Endothelial cell of umbilical vein (primary cell): ENCODE measurements around the gene WDFY2. TPM values are rescaled to one million over a fixed set of nuclear protein-coding genes. Genes with fewer than 3 reads are reported as not detected.

Source experiments
- Bru-seq: library from RNA; stranded (reverse); fragments of 400-500 nt; gene quantifications from one replicate; lab custom pipeline; 2021; lab: Mats Ljungman, UMichigan
- BruChase-seq, 2 experiments: library from RNA; stranded (reverse); fragments of 400-500 nt; gene quantifications; one replicate each; lab custom pipeline; 2021; lab: Mats Ljungman, UMichigan
- BruUV-seq: library from RNA; stranded (reverse); fragments of 400-500 nt; replicated peaks from 2 replicates; lab custom pipeline; 2021; lab: Mats Ljungman, UMichigan
- CTCF ChIA-PET: fragments of 300-600, 350-600 bp; sonication (Branson Sonifier 250); formaldehyde crosslinking; loops from one replicate; lab custom pipeline; 2021; ENCODE audit warnings: antibody characterized with exemption, inconsistent platforms; lab: Charles Lee
- POLR2A ChIA-PET: fragments of 300-600, 350-600 bp; sonication (Branson Sonifier 250); formaldehyde crosslinking; loops from one replicate; lab custom pipeline; 2021; ENCODE audit warnings: antibody characterized with exemption, inconsistent platforms; lab: Charles Lee
- DNase-seq: peaks from one replicate; pipeline ENCODE4 v3.0.0-alpha.2; 2011; ENCODE audit warnings: low read depth, low spot score
- FAIRE-seq: peaks from 2 replicates; lab custom pipeline; 2011; peaks lifted over from hg19 to GRCh38; lab: Jason Lieb, UNC
- H2AFZ ChIP-seq: 2 replicates; pipeline ENCODE4 v1.6.0; 2012; ENCODE audit warnings: low read depth, low read length, control low read depth, inconsistent platforms
- H3K27ac ChIP-seq: 2 replicates; pipeline ENCODE4 v1.5.1; 2011; ENCODE audit warnings: low read depth, mild to moderate bottlenecking, control low read depth, low read length, moderate library complexity; ENCODE audit not compliant: insufficient read depth
- H3K27me3 ChIP-seq, 2 experiments: 2 replicates each; pipeline versions ENCODE4 v1.6.0 to v1.6.1; 2011; ENCODE audit warnings: low read length in 2 of 2, mixed read lengths in 1 of 2; ENCODE audit not compliant: control insufficient read depth in 2 of 2, insufficient read depth in 2 of 2
- H3K36me3 ChIP-seq, 2 experiments: 2 replicates in 1 of 2; 3 replicates in 1 of 2; pipeline ENCODE4 v1.5.1; 2011; ENCODE audit warnings: low read length in 2 of 2, mild to moderate bottlenecking in 1 of 2, moderate library complexity in 1 of 2; ENCODE audit not compliant: control insufficient read depth in 2 of 2, insufficient read depth in 2 of 2; ENCODE audit errors: extremely low read depth in 1 of 2
- H3K4me1 ChIP-seq: 3 replicates; pipeline ENCODE4 v1.5.1; 2011; ENCODE audit warnings: mild to moderate bottlenecking, low read length; ENCODE audit not compliant: control insufficient read depth, insufficient read depth; ENCODE audit errors: extremely low read depth
- H3K4me2 ChIP-seq: 2 replicates; pipeline ENCODE4 v1.6.1; 2011; ENCODE audit warnings: low read length, control low read depth, mixed read lengths; ENCODE audit not compliant: insufficient read depth
- H3K4me3 ChIP-seq, 3 experiments: fragments of 200-600 bp in 1 of 3; sonication (generic), shearing (Covaris generic) in 1 of 3; replicated peaks in 1 of 3; 2 replicates each; pipeline ENCODE4 v1.5.1; 2011 to 2016; ENCODE audit warnings: control low read depth in 3 of 3, low read length in 3 of 3, mild to moderate bottlenecking in 2 of 3, inconsistent platforms in 1 of 3, low read depth in 1 of 3, moderate library complexity in 1 of 3; ENCODE audit not compliant: insufficient read depth in 1 of 3
- H3K79me2 ChIP-seq: 2 replicates; pipeline ENCODE4 v1.6.0; 2012; ENCODE audit warnings: low read length, inconsistent platforms; ENCODE audit not compliant: control insufficient read depth, insufficient read depth
- H3K9ac ChIP-seq: replicated peaks from 2 replicates; pipeline ENCODE3; 2011; ENCODE audit warnings: low read length, control low read depth; ENCODE audit not compliant: insufficient read depth; ENCODE audit errors: extremely low read depth
- H3K9me1 ChIP-seq: replicated peaks from 3 replicates; pipeline ENCODE4 v1.6.0; 2011; ENCODE audit warnings: mild to moderate bottlenecking, low read length; ENCODE audit not compliant: control insufficient read depth, insufficient read depth; ENCODE audit errors: extremely low read depth
- H3K9me3 ChIP-seq: replicated peaks from 2 replicates; pipeline ENCODE4 v1.5.1; 2012; ENCODE audit warnings: low read length, inconsistent platforms; ENCODE audit not compliant: control insufficient read depth, insufficient read depth
- H4K20me1 ChIP-seq: replicated peaks from 2 replicates; pipeline ENCODE3; 2011; ENCODE audit warnings: mild to moderate bottlenecking, low read length; ENCODE audit not compliant: control insufficient read depth, insufficient read depth; ENCODE audit errors: extremely low read depth
- FOS ChIP-seq: IDR thresholded peaks from 2 replicates; pipeline ENCODE4 v1.6.1; 2011; ENCODE audit warnings: mild to moderate bottlenecking, low read length, moderate library complexity, borderline replicate concordance; ENCODE audit not compliant: insufficient read depth
- GATA2 ChIP-seq: IDR thresholded peaks from 2 replicates; pipeline ENCODE4 v1.7.0; 2011; ENCODE audit warnings: low read depth, mild to moderate bottlenecking, moderate library complexity, mixed read lengths, low read length; ENCODE audit not compliant: insufficient read length, insufficient read depth
- JUN ChIP-seq: IDR thresholded peaks from 2 replicates; pipeline ENCODE4 v1.6.1; 2011; ENCODE audit warnings: borderline replicate concordance, low read depth; ENCODE audit not compliant: insufficient read length, insufficient read depth
- POLR2A ChIP-seq: IDR thresholded peaks from 2 replicates; pipeline ENCODE4 v1.6.1; 2012; ENCODE audit warnings: low read depth, mild to moderate bottlenecking, control low read depth, low read length
- POLR2AphosphoS5 ChIP-seq: IDR thresholded peaks from 2 replicates; pipeline ENCODE4 v1.6.1; 2012; ENCODE audit warnings: low read depth, mild to moderate bottlenecking, control low read depth, low read length, moderate library complexity; ENCODE audit not compliant: insufficient read depth
- dilution Hi-C: fragments of 300-500 bp; cut with MboI; formaldehyde crosslinking; loops from one replicate; pipeline ENCODE4 v1.15.0; 2019; ENCODE audit warnings: low sequenced_read_pairs; ENCODE audit not compliant: extremely low pct_ligation_motif_present
- intact Hi-C: fragments of 100-400 bp; cut with micrococcal nuclease; formaldehyde crosslinking; loops from one replicate; pipeline ENCODE4 v1.10.0; 2022
- long read RNA-seq: library from polyadenylated mRNA; stranded (forward); transcript quantifications from one replicate; pipeline ENCODE4 v2.0.0, GENCODE V29; 2021
- polyA minus RNA-seq, 3 experiments: library from RNA; depleted of rRNA, polyadenylated mRNA; stranded (reverse); fragments of >200 nt; gene quantifications; 1 replicate in 1 of 3; 2 replicates in 2 of 3; pipeline ENCODE4 v1.2.3, GENCODE V29; 2011
- polyA plus RNA-seq, 4 experiments: library from polyadenylated mRNA; depleted of rRNA in 3 of 4; stranded (reverse) in 3 of 4; unstranded in 1 of 4; fragments of >200 nt; gene quantifications; 2 replicates each; pipeline versions ENCODE4 v1.2.1 to v1.2.3, GENCODE V29; 2011 to 2012; ENCODE audit warnings: missing spikeins in 1 of 4
- total RNA-seq: library from RNA; stranded (reverse); gene quantifications from 2 replicates; pipeline ENCODE4 v1.2.3, GENCODE V29; 2021
- TF ChIP-seq, protein P1 (sequence below), 2 donors: IDR thresholded peaks; 1 replicate in 1 of 2; 2 replicates in 1 of 2; pipeline ENCODE4 v1.5.1; 2011; ENCODE audit warnings: low read length in 2 of 2, mild to moderate bottlenecking in 2 of 2, moderate library complexity in 2 of 2, control low read depth in 1 of 2, inconsistent platforms in 1 of 2, low read depth in 1 of 2; ENCODE audit not compliant: insufficient read depth in 1 of 2; ENCODE audit errors: extremely low read depth in 1 of 2
- TF ChIP-seq, protein P2 (sequence below): IDR thresholded peaks from 2 replicates; pipeline ENCODE4 v1.6.1; 2011; ENCODE audit not compliant: insufficient read depth, insufficient read length

Gene WDFY2, protein sequence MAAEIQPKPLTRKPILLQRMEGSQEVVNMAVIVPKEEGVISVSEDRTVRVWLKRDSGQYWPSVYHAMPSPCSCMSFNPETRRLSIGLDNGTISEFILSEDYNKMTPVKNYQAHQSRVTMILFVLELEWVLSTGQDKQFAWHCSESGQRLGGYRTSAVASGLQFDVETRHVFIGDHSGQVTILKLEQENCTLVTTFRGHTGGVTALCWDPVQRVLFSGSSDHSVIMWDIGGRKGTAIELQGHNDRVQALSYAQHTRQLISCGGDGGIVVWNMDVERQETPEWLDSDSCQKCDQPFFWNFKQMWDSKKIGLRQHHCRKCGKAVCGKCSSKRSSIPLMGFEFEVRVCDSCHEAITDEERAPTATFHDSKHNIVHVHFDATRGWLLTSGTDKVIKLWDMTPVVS
- total RNA-seq (5.5 TPM in 2 replicates), polyA plus RNA-seq (1.6 and 2.1 TPM in 2 replicates), polyA minus RNA-seq (6.0 and 7.0 TPM in 2 replicates), Bru-seq, nascent RNA (percentile 64 among the genes with signal in this experiment), BruChase-seq, experiment 1, labeled RNA remaining after a 6-hour chase (percentile 48 among the genes with signal in this experiment), BruChase-seq, experiment 2, labeled RNA remaining after a 2-hour chase (percentile 55 among the genes with signal in this experiment)
- 1.0 TPM in 2 replicates for polyA plus RNA-seq (2011; cell fraction: cytosol; rRNA removed)
- polyA plus RNA-seq (2011; cell fraction: nucleus; rRNA removed) = 9.4 TPM in 2 replicates
- polyA plus RNA-seq (2012) = 2.9 and 3.6 TPM in 2 replicates
- polyA minus RNA-seq (2011; cell fraction: cytosol; rRNA and poly(A)+ RNA removed) = 4.2 TPM
- polyA minus RNA-seq (2011; cell fraction: nucleus; rRNA and poly(A)+ RNA removed) = 13.6 and 16.5 TPM in 2 replicates
- long read RNA-seq, full-length matches to known transcripts = 7 of 16 reads
- long read RNA-seq, partial matches to known transcripts = 3 of 16 reads
- long read RNA-seq, other reads (novel, unspliced or antisense) = 6 of 16 reads

DNA sequence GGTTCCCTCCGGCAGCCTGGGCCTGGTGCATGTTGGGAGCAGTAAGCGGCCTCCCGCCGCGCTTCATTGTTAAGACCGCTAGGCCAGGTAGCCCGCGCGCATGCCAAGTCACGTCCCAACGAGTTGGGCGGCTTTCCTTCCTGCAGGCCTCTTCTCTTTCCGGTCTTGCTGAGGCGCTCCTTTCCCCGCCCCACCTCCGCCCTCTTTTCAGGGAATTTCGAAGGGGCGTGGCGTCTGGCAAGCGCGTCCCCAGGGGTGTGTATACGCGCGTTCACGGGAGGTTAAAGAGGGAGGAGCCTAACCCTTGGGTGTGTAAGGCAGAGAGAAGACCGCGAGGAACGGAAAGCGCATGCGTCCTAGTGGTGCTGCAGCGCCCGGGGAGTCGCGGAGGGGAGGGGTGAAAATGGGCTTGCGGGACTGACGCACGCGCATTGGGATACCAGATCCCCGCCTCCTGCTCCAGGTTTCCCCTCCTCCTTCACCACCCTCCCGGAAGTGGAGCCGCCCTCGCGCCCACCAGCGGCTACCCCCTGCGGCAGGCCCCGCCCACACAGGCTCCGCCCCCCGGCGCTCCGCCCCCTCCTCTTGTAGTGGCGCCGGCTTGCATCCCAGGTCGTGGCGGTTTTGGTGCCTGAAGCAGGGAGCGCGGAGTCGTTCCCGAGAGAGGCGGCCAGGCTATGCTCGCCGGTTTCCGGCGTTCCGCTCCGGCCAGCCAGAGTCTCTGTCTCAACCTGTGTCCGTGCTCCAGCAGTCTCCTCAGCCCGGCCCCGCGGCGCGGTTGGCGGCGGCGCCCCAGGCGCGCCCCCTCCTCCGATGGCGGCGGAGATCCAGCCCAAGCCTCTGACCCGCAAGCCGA lies at the start of gene WDFY2:
Gene WDFY2 (plus strand): TSS at position 588 of the 856 bp plus-strand sequence. CDS start 226 bp downstream, at position 814.
- no peaks in the 10 kb centered on the region for H3K36me3 ChIP-seq
- ChIA-PET POLR2A (interaction anchor here (1.7 to 2.3 kb wide), 2 partner anchors 130 to 131 kb away, joined by 5 to 22 read pairs; partner anchors contain the start of gene INTS6), CTCF (interaction anchor here (0.8 to 1.2 kb wide), 5 partner anchors 24 to 214 kb away, joined by 3 to 5 read pairs (median 3); no protein-coding TSS in a partner anchor)
- peaks cover 3% of the 10 kb centered on the region for H3K79me2 ChIP-seq
- intact Hi-C loops = loop anchor here (1.0 to 10.0 kb wide), 8 partner anchors 60 to 541 kb away; partner anchors contain the start of genes ALG11, ATP7B, FAM124A and INTS6
- no TSS peak for BruUV-seq
- dilution Hi-C loops = no loop called here
- no peak for TF ChIP-seq POLR2A
- TF ChIP-seq JUN = no peak
- no peak for TF ChIP-seq GATA2
- TF ChIP-seq, protein P1, sequence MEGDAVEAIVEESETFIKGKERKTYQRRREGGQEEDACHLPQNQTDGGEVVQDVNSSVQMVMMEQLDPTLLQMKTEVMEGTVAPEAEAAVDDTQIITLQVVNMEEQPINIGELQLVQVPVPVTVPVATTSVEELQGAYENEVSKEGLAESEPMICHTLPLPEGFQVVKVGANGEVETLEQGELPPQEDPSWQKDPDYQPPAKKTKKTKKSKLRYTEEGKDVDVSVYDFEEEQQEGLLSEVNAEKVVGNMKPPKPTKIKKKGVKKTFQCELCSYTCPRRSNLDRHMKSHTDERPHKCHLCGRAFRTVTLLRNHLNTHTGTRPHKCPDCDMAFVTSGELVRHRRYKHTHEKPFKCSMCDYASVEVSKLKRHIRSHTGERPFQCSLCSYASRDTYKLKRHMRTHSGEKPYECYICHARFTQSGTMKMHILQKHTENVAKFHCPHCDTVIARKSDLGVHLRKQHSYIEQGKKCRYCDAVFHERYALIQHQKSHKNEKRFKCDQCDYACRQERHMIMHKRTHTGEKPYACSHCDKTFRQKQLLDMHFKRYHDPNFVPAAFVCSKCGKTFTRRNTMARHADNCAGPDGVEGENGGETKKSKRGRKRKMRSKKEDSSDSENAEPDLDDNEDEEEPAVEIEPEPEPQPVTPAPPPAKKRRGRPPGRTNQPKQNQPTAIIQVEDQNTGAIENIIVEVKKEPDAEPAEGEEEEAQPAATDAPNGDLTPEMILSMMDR (IDR thresholded peaks at IDR 0.05; ENCODE audit: extremely low read depth in 1 of 2, insufficient read depth in 1 of 2, low read depth in 1 of 2, low read length in 2 of 2) = peak in 1 of 2 donors; percentile 17
- TF ChIP-seq FOS = no peak
- peak; percentile 62 for TF ChIP-seq POLR2AphosphoS5
- TF ChIP-seq, protein P2, sequence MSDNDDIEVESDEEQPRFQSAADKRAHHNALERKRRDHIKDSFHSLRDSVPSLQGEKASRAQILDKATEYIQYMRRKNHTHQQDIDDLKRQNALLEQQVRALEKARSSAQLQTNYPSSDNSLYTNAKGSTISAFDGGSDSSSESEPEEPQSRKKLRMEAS = no peak
- H3K4me1 ChIP-seq = peaks cover 14% of the 10 kb centered on the region
- H3K27me3 ChIP-seq = no peaks in the 10 kb centered on the region
- DNase-seq = peak; percentile 100
- H3K4me3 ChIP-seq = peak within 1 kb of the TSS; percentile 80 to 90 (median 85)
- H4K20me1 ChIP-seq = no peaks in the 10 kb centered on the region
- H3K9me3 ChIP-seq = no peaks in the 10 kb centered on the region
- peak within 1 kb of the TSS; percentile 82 for H3K9ac ChIP-seq
- peak; percentile 100 for FAIRE-seq
- H3K9me1 ChIP-seq = no peaks in the 10 kb centered on the region
- peak within 1 kb of the TSS; percentile 97 for H2AFZ ChIP-seq
- peak within 1 kb of the TSS; percentile 52 for H3K27ac ChIP-seq
- peak within 1 kb of the TSS; percentile 86 for H3K4me2 ChIP-seq
